Mucosa of descending colon (tissue), 3 donors: Measurements from ENCODE around the gene MAP2K1. TPM values are rescaled to one million over a fixed set of nuclear protein-coding genes. Genes with fewer than 3 reads are reported as not detected.

Experiments
- ATAC-seq: fragments of 200-7000 bp; cut with Tn5 transposase; one replicate; pipeline ENCODE4 v1.9.1; 2020; ENCODE audit warnings: mild to moderate bottlenecking, moderate library complexity
- DNase-seq, 3 donors: peaks; one replicate each; pipeline ENCODE4 v3.0.0-alpha.2; 2020
- H3K36me3 ChIP-seq: fragments of 200-600 bp; one replicate; pipeline ENCODE4 v1.8.0; 2021; ENCODE audit warnings: low read depth, mild to moderate bottlenecking
- H3K4me1 ChIP-seq: fragments of 200-600 bp; one replicate; pipeline ENCODE4 v1.8.0; 2021; ENCODE audit warnings: low read depth, mild to moderate bottlenecking
- H3K4me3 ChIP-seq: fragments of 200-600 bp; one replicate; pipeline ENCODE4 v1.8.0; 2021; ENCODE audit warnings: mild to moderate bottlenecking
- H3K9me3 ChIP-seq: fragments of 200-600 bp; one replicate; pipeline ENCODE4 v1.8.0; 2021; ENCODE audit warnings: mild to moderate bottlenecking
- CTCF ChIP-seq: fragments of 200-600 bp; IDR thresholded peaks from one replicate; pipeline ENCODE4 v1.8.0; 2022; ENCODE audit warnings: antibody characterized with exemption, mild to moderate bottlenecking
- intact Hi-C, 2 donors: fragments of 100-400 bp; cut with DNase I in 1 of 2; cut with micrococcal nuclease in 1 of 2; formaldehyde crosslinking; loops; one replicate each; pipeline versions ENCODE4 v1.11.0 to v1.11.1; 2022; cut with DNase I, micrococcal nuclease
- total RNA-seq, 3 donors: library from RNA; stranded (reverse); fragmentation: NEBNext Ultra II Directional in 2 of 3; extraction: Animal tissue kit (Norgen Biotek cat#: 25700) in 2 of 3; gene quantifications; one replicate each; pipeline versions ENCODE4 v1.2.1 to v1.2.4, GENCODE V29; 2021 to 2023
- donor health status: DM: no; HTN: no; CAD: no; lungs with moderate emphysema.
- donor health status: DM: no; HTN: no; CAD: no.
- donor health status: DM: no; HTN: yes; CAD: no.

The MAP2K1 gene
- total RNA-seq, 3 donors from 2014 or later, result 34.4 to 45.3 (median 44.0) TPM

GRCh38 chr15:66412220-66412619 lies 25.5 kb downstream of the MAP2K1 start:
- H3K36me3 ChIP-seq, result no peaks in the 10 kb centered on the region
- peaks cover 3% of the 10 kb centered on the region for H3K9me3 ChIP-seq
- TF ChIP-seq CTCF, result no peak
- DNase-seq, result no peak
- intact Hi-C loops, result no loop called here
- H3K4me3 ChIP-seq, result no peak overlapping the region
- no peak for ATAC-seq
- H3K4me1 ChIP-seq, result peaks cover 4% of the 10 kb centered on the region

GRCh38 chr15:66413579-66413978 lies 26.9 kb downstream of the MAP2K1 start:
- no peak overlapping the region for H3K4me3 ChIP-seq
- H3K4me1 ChIP-seq, result peaks cover 11% of the 10 kb centered on the region
- H3K9me3 ChIP-seq, result peaks cover 3% of the 10 kb centered on the region
- H3K36me3 ChIP-seq, result no peaks in the 10 kb centered on the region
- ATAC-seq (no peak), DNase-seq (no peak)
- intact Hi-C loops, result no loop called here
- TF ChIP-seq CTCF, result no peak

GRCh38 chr15:66415360-66415759 lies 28.6 kb downstream of the MAP2K1 start:
- DNase-seq (no peak), ATAC-seq (no peak)
- no peak for TF ChIP-seq CTCF
- H3K4me1 ChIP-seq, result peaks cover 11% of the 10 kb centered on the region
- no peaks in the 10 kb centered on the region for H3K36me3 ChIP-seq
- peaks cover 3% of the 10 kb centered on the region for H3K9me3 ChIP-seq
- H3K4me3 ChIP-seq, result no peak overlapping the region
- intact Hi-C loops, result no loop called here

DNA sequence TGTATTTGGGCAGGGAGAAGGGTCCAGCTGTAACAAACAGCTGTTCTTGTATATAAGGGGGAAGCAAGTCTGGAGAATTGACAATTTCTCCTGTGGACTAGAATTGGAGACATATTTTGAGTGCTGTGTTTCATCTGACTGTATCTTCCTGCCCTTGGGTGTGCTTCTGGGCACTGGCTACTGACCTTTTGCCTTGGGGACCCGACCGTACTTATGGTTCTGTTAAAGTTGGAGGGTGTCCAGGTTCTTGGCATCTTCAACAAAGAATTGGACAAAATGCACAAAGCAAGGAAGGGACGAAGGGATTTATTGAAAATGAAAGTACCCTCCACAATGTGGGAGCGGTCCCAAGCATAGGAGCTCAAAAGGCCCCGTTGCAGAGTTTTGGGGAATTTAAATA lies 31.0 kb downstream of the MAP2K1 start:
- Histone ChIP-seq H3K9me3 (peaks cover 3% of the 10 kb centered on the region), H3K4me1 (peaks cover 11% of the 10 kb centered on the region), H3K4me3 (no peak overlapping the region), H3K36me3 (no peaks in the 10 kb centered on the region)
- intact Hi-C loops, result no loop called here
- ATAC-seq (no peak), DNase-seq (no peak)
- TF ChIP-seq CTCF, result no peak

DNA sequence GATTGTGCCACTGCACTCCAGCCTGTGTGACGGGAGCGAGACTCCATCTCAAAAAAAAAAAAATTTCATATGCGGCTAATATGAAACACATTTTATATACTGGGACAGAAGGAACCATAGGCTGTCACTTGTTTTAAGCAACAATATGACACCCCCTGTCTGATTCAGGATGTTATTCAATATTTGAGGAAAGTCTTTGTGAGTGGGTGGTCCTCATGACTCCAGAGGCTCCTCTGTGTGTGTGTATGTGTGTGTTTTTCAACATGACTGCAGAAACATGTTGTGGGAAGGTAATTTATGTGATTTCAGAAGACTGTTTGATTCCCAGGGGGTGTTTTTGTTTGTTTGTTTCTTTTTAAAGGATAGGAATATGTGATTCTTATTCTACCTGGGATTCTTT lies 32.8 kb downstream of the MAP2K1 start:
- intact Hi-C loops, result no loop called here
- H3K9me3 ChIP-seq, result no peaks in the 10 kb centered on the region
- no peak for DNase-seq
- H3K4me1 ChIP-seq, result peaks cover 11% of the 10 kb centered on the region
- TF ChIP-seq CTCF, result no peak
- no peaks in the 10 kb centered on the region for H3K36me3 ChIP-seq
- ATAC-seq, result no peak
- H3K4me3 ChIP-seq, result no peak overlapping the region

GRCh38 chr15:66422347-66422746 lies 35.6 kb downstream of the MAP2K1 start:
- ATAC-seq, result no peak
- no peaks in the 10 kb centered on the region for H3K9me3 ChIP-seq
- H3K4me3 ChIP-seq, result no peak overlapping the region
- no peak for DNase-seq
- no peaks in the 10 kb centered on the region for H3K36me3 ChIP-seq
- TF ChIP-seq CTCF, result no peak
- intact Hi-C loops, result no loop called here
- H3K4me1 ChIP-seq, result peaks cover 7% of the 10 kb centered on the region
